Keratinocyte (primary cell): ENCODE results near the gene HDGF. TPM values are rescaled to one million over a fixed set of nuclear protein-coding genes. Genes with fewer than 3 reads are reported as not detected.

ENCODE experiments used
- DNase-seq: peaks from one replicate; pipeline ENCODE4 v3.0.0-alpha.2; 2011; ENCODE audit warnings: low read depth, missing footprints, low spot score
- FAIRE-seq: peaks from 2 replicates; lab custom pipeline; 2011; peaks lifted over from hg19 to GRCh38; lab: Jason Lieb, UNC
- H2AFZ ChIP-seq: 2 replicates; pipeline ENCODE4 v1.6.0; 2012; ENCODE audit warnings: low read length, control low read depth, inconsistent platforms; ENCODE audit not compliant: control insufficient read depth
- H3K27ac ChIP-seq: 2 replicates; pipeline ENCODE4 v1.5.1; 2011; ENCODE audit warnings: low read length; ENCODE audit not compliant: control insufficient read depth, insufficient read depth
- H3K27me3 ChIP-seq: 3 replicates; pipeline ENCODE4 v1.6.0; 2011; ENCODE audit warnings: low read length; ENCODE audit not compliant: control insufficient read depth, insufficient read depth; ENCODE audit errors: extremely low read depth
- H3K36me3 ChIP-seq, 2 experiments: 2 replicates in 1 of 2; 3 replicates in 1 of 2; pipeline ENCODE4 v1.5.1; 2011; ENCODE audit warnings: low read length in 2 of 2, mild to moderate bottlenecking in 1 of 2; ENCODE audit not compliant: control insufficient read depth in 2 of 2, insufficient read depth in 2 of 2; ENCODE audit errors: extremely low read depth in 1 of 2
- H3K4me1 ChIP-seq: 3 replicates; pipeline ENCODE4 v1.5.1; 2011; ENCODE audit warnings: low read length; ENCODE audit not compliant: control insufficient read depth, insufficient read depth; ENCODE audit errors: extremely low read depth
- H3K4me2 ChIP-seq: 3 replicates; pipeline ENCODE4 v1.6.0; 2011; ENCODE audit warnings: low read depth, low read length; ENCODE audit not compliant: control insufficient read depth, insufficient read depth; ENCODE audit errors: extremely low read depth
- H3K4me3 ChIP-seq, 3 experiments: fragments of 200-600 bp in 1 of 3; sonication (generic) in 1 of 3; 2 replicates in 2 of 3; 3 replicates in 1 of 3; pipeline ENCODE4 v1.5.1; 2011 to 2016; ENCODE audit warnings: low read length in 3 of 3, mild to moderate bottlenecking in 3 of 3, control low read depth in 2 of 3, inconsistent platforms in 1 of 3, low read depth in 1 of 3, mixed read lengths in 1 of 3, mixed run types in 1 of 3, moderate library complexity in 1 of 3; ENCODE audit not compliant: control insufficient read depth in 2 of 3, insufficient read depth in 2 of 3; ENCODE audit errors: extremely low read depth in 1 of 3
- H3K79me2 ChIP-seq: 2 replicates; pipeline ENCODE4 v1.6.0; 2012; ENCODE audit warnings: low read length; ENCODE audit not compliant: control insufficient read depth, insufficient read depth
- H3K9ac ChIP-seq: 3 replicates; pipeline ENCODE4 v1.6.0; 2011; ENCODE audit warnings: low read length; ENCODE audit not compliant: control insufficient read depth, insufficient read depth; ENCODE audit errors: extremely low read depth
- H3K9me1 ChIP-seq: 3 replicates; pipeline ENCODE4 v1.6.0; 2011; ENCODE audit warnings: low read length; ENCODE audit not compliant: control insufficient read depth, insufficient read depth; ENCODE audit errors: extremely low read depth
- H3K9me3 ChIP-seq: 2 replicates; pipeline ENCODE4 v1.5.1; 2012; ENCODE audit warnings: low read depth, low read length; ENCODE audit not compliant: control insufficient read depth
- H4K20me1 ChIP-seq: 3 replicates; pipeline ENCODE4 v1.6.0; 2011; ENCODE audit warnings: low read length; ENCODE audit not compliant: control insufficient read depth, insufficient read depth; ENCODE audit errors: extremely low read depth
- CTCF ChIP-seq, 3 experiments: IDR thresholded peaks in 1 of 3; conservative IDR thresholded peaks in 1 of 3; optimal IDR thresholded peaks in 1 of 3; 2 replicates in 2 of 3; 3 replicates in 1 of 3; pipeline versions ENCODE3 to v1.5.1; 2011; ENCODE audit warnings: low read length in 3 of 3, mild to moderate bottlenecking in 3 of 3, moderate library complexity in 2 of 3, control low read depth in 1 of 3, inconsistent platforms in 1 of 3; ENCODE audit not compliant: insufficient read depth in 2 of 3; ENCODE audit errors: extremely low read depth in 1 of 3
- EZH2 ChIP-seq: IDR thresholded peaks from one replicate; pipeline ENCODE4 v1.6.1; 2012; ENCODE audit warnings: inconsistent platforms, mild to moderate bottlenecking, low read length, moderate library complexity
- dilution Hi-C: fragments of 300-500 bp; cut with MboI; formaldehyde crosslinking; loops from one replicate; pipeline ENCODE4 v1.7.0; 2020; ENCODE audit warnings: low sequenced_read_pairs; ENCODE audit not compliant: extremely low pct_ligation_motif_present
- polyA plus RNA-seq, 5 experiments: library from polyadenylated mRNA; depleted of rRNA in 3 of 5; stranded (reverse) in 3 of 5; stranded (forward) in 1 of 5; unstranded in 1 of 5; fragments of >200 nt; gene quantifications; 1 replicate in 1 of 5; 2 replicates in 3 of 5; 3 replicates in 1 of 5; pipeline versions ENCODE4 v1.2.1 to v1.2.3, GENCODE V29; 2011 to 2012; ENCODE audit warnings: missing spikeins in 2 of 5, low read depth in 1 of 5, low replicate concordance in 1 of 5

HDGF gene
- polyA plus RNA-seq, 1 donor (not counting 4 experiments of a cell fraction or from before 2014, with no cell fraction given) = 240 TPM

- FAIRE-seq (no peak), DNase-seq (no peak)
- no peak for TF ChIP-seq EZH2
- TF ChIP-seq CTCF (optimal IDR thresholded peaks at IDR 0.05 in 1 of 3, IDR thresholded peaks at IDR 0.05 in 1 of 3, conservative IDR thresholded peaks at IDR 0.05 in 1 of 3; ENCODE audit: extremely low read depth in 1 of 3, insufficient read depth in 2 of 3, low read length in 3 of 3) = no peak
- H2AFZ ChIP-seq = no peak overlapping the region
- H3K9me1 ChIP-seq = no peaks in the 10 kb centered on the region
- no peaks in the 10 kb centered on the region for H3K36me3 ChIP-seq
- no peaks in the 10 kb centered on the region for H3K79me2 ChIP-seq
- H3K27ac ChIP-seq = no peak overlapping the region
- no peaks in the 10 kb centered on the region for H3K27me3 ChIP-seq
- dilution Hi-C loops = no loop called here
- no peaks in the 10 kb centered on the region for H3K9me3 ChIP-seq
- H4K20me1 ChIP-seq = no peaks in the 10 kb centered on the region
- no peak overlapping the region for H3K4me3 ChIP-seq
- no peak overlapping the region for H3K9ac ChIP-seq
- H3K4me2 ChIP-seq = no peak overlapping the region
- peaks cover 18% of the 10 kb centered on the region for H3K4me1 ChIP-seq
Measured at GRCh38 chr1:156697481-156697880, 54.0 kb downstream of the HDGF start.

GRCh38 chr1:156696755-156697154, 54.7 kb downstream of the HDGF start:
- FAIRE-seq = no peak
- no peaks in the 10 kb centered on the region for H3K79me2 ChIP-seq
- no peak overlapping the region for H3K9ac ChIP-seq
- H3K4me1 ChIP-seq = peaks cover 25% of the 10 kb centered on the region
- H3K27me3 ChIP-seq = no peaks in the 10 kb centered on the region
- no peaks in the 10 kb centered on the region for H4K20me1 ChIP-seq
- no peak overlapping the region for H2AFZ ChIP-seq
- no peak for DNase-seq
- H3K9me3 ChIP-seq = no peaks in the 10 kb centered on the region
- TF ChIP-seq EZH2 (no peak), CTCF (optimal IDR thresholded peaks at IDR 0.05 in 1 of 3, IDR thresholded peaks at IDR 0.05 in 1 of 3, conservative IDR thresholded peaks at IDR 0.05 in 1 of 3; ENCODE audit: extremely low read depth in 1 of 3, insufficient read depth in 2 of 3, low read length in 3 of 3) (no peak)
- H3K4me3 ChIP-seq = no peak overlapping the region
- dilution Hi-C loops = no loop called here
- H3K36me3 ChIP-seq = no peaks in the 10 kb centered on the region
- no peak overlapping the region for H3K27ac ChIP-seq
- H3K4me2 ChIP-seq = no peak overlapping the region
- H3K9me1 ChIP-seq = no peaks in the 10 kb centered on the region
